Heart left ventricle (tissue), 13 donors: Measurements from ENCODE around the gene NKRF.

ENCODE experiments used
- CTCF ChIP-seq, 12 donors: fragments of 200-600 bp; sonication (generic) in 4 of 12; IDR thresholded peaks; one replicate each; pipeline versions ENCODE4 v1.5.0 to v1.8.0; 2018 to 2022; ENCODE audit warnings: antibody characterized with exemption in 12 of 12, mild to moderate bottlenecking in 5 of 12
- POLR2A ChIP-seq, 2 donors: fragments of 450-650 bp; IDR thresholded peaks; one replicate each; pipeline ENCODE4 v1.6.1; 2017; ENCODE audit warnings: antibody characterized with exemption in 2 of 2, mild to moderate bottlenecking in 2 of 2, moderate library complexity in 2 of 2
- donor health status: ischemic (EF 13 %, LVEDD 7.1; RV severe dilation, severe dysfunction).
- donor health status: DM: no; HTN: yes; CAD: no.
- donor health status: DM: no; HTN: no; CAD: no.
- donor health status: ischemic (EF 25% LVEDD 6.9; RV normal size, moderate dysfunction).
- donor health status: ischemic (EF 25% LVEDD 5.7; RV mildly dilated, moderate dysfunction).
- donor health status: ischemic (EF 35%, LVEDD 5.7; RV mildly dilated, moderate dysfunction).
- donor health status: nonischemic (EF 11% LVEDD 7.7; RV severe dilation, severe dysfunction).
- donor health status: DM: yes; HTN: yes; CAD: no.
- donor health status: PGD.
- donor health status: ischemic (EF 29% LVEDD 5.4; RV normal size, mild dysfunction).
- donor health status: nonischemic (EF 23%, LVEDD 6.1; RV moderate dilation, normal function).

GRCh38 chrX:119552508-119552907 lies 53.7 kb downstream of the NKRF start:
- TF ChIP-seq CTCF (IDR thresholded peaks at IDR 0.05) (no peak), POLR2A (IDR thresholded peaks at IDR 0.05) (no peak)
